Activated CD4-positive, alpha-beta T cell treated with anti-CD3 and anti-CD28 coated beads, Interleukin-2, amount 50 U/mL, for 4 hours (primary cell): ENCODE measurements around the gene ASTN1.

ENCODE experiments used
- DNase-seq, 2 experiments: peaks; one replicate each; pipeline ENCODE4 v3.0.0-alpha.2; 2020

The ASTN1 gene

DNA sequence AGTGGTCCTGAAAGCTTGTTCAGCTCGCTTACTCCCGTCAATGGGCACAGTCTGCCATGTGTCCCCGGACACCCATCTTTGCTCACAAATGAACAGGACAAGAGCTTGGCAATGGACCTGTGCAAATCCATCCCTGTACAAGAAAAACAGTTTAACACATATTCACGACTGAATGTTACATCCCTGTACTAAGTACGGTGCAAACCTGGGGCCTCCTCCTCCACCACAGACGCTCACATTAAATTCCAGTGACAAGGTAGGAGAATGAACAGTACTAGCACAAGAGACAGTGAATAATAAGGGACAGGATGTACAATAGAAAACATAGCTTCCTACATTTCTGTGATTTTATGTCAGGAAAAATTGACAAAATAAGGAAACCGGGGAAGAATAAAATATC is 187.7 kb downstream of the ASTN1 start:
- DNase-seq = no peak

DNA sequence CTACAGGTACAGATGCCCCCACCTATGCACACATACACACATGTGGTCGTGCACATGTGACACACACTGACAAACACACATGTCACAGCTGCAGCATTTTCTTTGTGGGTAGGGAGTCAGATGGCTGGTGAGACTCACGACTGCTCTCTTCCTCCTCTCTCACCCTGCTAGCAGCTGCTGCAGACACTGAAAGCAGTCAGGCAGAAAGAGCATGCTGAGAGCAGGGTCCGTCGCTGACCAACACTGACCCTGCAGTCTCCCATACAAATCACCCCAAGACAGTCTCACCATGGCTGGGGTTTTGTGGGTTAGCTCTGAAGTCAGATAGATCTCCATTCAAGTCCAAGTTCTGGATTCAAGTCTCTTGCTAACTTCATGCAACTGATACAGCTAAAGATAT is 188.3 kb downstream of the ASTN1 start:
- DNase-seq = no peak

GRCh38 chr1:176964687-176965086 is 199.8 kb downstream of the ASTN1 start:
- DNase-seq = no peak

GRCh38 chr1:176963181-176963580 is 201.3 kb downstream of the ASTN1 start:
- DNase-seq = no peak

DNA sequence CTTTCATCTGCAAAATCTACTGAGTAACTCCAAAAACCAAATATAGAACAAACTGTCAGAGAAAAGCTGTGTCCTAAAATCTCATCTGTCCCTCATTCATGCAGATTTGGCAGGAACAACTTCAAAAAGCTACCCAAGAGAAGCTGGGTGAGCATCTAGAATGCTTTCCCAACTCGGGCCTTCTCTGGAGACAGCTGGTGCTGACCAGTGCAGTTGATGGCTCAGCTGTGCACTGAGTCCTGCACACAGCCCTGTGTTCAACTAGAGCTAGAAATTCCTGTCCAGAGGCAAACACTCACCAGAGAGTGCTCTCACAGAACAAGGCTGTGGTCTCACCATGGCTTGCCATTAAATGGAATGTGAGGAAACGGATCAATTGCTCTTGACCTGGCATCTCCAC is 202.8 kb downstream of the ASTN1 start:
- DNase-seq = no peak

GRCh38 chr1:176959191-176959820 is 205.2 kb downstream of the ASTN1 start:
- no peak for DNase-seq

GRCh38 chr1:176957603-176958002 is 206.9 kb downstream of the ASTN1 start:
- DNase-seq = no peak

DNA sequence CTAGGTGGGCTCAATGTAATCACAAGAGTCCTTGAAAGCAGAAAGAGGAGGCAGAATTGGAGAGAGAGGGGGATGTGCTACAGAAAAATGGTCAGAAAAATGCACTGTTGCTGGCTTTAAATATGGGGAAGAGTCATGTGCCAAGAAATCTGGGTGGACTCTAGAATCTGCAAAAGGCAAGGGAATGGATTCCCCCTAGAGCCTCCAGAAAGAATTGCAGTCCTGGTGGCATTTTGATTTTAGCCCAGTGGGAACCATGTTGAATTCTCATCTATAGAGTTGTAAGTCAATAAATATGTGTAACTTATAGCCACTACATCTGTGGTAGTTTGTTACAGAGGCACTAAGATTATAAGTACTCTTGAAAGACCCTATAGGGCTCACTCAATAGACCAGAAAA is 210.3 kb downstream of the ASTN1 start:
- DNase-seq = no peak

- DNase-seq = no peak
Observed at GRCh38 chr1:176950736-176951324, 213.7 kb downstream of the ASTN1 start.

DNA sequence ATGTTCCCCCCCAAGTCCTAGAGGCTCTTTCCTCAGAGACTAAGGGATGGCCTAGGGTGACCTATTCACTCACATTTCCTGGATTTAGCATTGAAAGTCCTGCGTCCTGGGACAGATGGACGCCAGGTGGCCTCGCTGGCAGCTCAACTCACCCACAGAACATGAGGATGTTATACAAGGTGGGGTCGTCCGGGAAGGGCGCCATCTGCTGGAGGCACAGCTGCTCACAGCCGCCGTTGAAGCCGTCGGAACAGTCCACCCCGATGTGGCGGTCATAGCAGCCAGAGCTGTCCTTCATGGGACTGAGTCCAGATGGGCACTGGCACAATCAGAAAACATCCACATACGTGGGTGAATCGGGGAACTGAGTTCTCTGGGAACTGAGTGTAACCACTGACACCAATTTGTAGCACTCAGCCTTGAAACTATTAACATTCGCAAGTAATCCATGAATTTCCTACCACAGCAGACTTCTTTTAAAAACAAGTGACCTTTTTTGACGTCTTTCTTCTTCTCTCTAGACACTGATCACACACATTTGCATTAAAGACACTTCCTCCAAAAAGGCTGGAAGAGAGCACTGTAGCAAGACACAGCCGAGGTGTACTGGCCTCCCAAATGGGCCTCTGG is 215.4 kb downstream of the ASTN1 start:
- no peak for DNase-seq

DNA sequence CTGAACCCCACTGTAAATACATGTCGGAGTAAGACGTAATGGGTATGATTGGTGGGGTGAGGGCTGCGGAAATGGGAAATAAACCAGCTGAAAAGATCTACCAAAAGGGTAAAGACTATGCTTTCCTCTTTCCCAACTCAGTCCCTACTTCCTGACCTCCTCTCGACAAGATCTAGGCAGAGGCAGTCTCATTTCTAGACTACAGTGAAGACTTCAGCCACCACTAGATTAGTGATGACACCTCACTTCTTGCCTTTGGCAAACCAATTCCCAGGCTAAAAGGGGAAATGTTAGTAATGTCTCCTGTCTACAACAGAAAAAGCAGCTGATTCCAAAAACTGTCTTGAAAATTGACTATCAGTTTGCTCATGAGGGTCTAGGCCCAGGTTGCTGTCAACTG is 219.9 kb downstream of the ASTN1 start:
- DNase-seq = no peak

DNA sequence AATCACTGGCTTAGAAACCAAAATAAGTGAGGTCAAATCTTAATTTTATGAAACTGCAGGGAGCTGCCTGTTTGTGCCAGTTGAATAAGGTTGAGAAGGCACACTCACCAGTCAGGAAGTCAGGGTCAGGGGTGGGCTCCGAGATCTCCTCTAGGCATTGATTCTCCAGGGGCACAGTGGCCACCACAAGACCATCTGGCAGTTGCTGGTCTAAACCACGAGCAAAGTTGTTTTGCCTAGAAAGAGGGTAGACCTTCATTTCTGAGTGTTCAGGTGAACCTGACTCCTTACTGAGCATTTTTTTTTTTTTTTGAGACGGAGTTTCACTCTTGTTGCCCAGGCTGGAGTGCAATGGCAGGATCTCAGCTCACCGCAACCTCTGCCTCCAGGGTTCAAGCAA is 220.7 kb downstream of the ASTN1 start:
- no peak for DNase-seq

GRCh38 chr1:176942346-176942745 is 222.2 kb downstream of the ASTN1 start:
- no peak for DNase-seq

GRCh38 chr1:176939993-176940392 is 224.5 kb downstream of the ASTN1 start:
- DNase-seq = no peak

GRCh38 chr1:176938375-176938774 is 226.1 kb downstream of the ASTN1 start:
- no peak for DNase-seq

DNA sequence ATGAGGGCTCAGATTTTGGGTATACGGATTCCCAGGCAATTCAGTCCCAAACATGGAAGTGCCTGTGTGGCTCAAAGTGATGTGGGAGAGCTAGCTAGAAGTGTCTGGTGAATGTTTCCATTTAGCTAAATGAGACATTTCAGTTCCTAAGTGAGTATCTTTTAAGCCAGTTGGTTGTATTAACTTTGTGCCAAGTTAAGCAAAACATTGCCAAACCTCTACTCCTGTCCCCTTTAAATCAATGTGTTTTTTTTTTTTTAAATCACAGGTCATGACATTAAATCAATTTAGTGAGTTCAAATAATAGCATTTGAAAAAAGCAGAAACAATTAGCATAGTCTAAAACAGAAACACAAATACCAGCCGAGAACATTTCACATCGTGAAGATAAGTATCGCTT is 230.1 kb downstream of the ASTN1 start:
- no peak for DNase-seq

DNA sequence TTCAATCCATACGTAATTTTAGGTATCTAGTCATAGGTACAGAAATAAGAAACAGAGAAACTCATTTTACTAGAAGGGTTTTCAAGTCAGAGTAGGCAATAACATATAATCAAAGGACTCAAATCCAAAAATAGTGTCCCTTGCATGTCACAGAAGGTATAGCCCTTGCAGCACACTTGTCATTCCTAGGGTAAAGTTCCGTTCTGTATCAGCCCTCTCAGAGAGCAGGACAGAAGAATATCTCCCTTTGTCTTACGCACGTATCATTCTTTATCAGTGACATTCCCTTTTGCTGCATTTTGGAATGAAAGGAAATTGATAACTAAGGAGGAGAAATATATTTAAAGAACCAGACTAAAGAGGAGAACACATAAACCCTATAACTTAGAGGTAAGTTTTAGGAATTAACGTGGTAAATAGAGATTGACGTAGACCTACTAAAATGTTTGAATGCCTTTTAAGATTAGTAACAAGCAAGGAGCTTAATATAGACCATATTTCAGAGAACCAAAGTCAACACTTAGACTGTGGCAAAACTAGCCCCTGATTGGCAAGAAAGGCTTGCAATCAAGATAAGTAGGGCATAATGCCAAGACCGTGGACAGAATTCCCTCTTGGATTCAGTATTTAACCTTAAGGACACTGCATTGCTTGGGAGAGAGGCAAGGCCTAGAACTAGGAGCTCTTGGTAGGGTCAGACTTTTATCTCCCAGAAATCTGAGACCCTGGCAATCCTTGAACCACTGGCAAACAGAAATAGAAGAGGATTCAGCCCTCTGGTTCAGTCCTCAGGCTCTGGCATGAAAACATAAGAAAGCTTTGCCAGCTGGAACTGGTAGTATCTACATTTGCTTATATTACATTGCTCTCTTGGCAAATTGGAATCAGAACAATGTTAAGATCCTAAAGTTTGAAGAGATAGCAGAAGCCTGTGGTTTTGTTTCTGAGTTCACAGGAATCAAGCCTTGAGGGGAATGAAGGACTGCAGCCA is 232.1 kb downstream of the ASTN1 start:
- DNase-seq = no peak

DNA sequence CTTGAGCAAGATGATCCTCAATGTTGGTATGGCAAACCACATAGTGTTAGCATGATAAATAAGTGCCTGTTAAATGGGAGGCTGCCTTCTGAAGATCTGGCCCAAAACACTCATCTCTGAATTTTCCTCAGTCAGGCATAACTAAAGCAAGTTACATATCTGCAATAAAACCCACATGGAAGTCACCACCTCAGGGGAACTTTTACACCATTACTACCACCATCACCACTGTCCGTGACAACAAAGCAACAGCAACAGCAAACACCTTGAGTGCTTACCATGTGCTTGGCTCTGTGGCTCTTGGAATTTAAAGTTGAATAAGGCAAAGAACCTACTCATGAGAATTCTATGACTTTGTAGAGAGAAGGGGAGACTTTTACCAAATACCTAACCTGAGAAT is 233.0 kb downstream of the ASTN1 start:
- no peak for DNase-seq

DNA sequence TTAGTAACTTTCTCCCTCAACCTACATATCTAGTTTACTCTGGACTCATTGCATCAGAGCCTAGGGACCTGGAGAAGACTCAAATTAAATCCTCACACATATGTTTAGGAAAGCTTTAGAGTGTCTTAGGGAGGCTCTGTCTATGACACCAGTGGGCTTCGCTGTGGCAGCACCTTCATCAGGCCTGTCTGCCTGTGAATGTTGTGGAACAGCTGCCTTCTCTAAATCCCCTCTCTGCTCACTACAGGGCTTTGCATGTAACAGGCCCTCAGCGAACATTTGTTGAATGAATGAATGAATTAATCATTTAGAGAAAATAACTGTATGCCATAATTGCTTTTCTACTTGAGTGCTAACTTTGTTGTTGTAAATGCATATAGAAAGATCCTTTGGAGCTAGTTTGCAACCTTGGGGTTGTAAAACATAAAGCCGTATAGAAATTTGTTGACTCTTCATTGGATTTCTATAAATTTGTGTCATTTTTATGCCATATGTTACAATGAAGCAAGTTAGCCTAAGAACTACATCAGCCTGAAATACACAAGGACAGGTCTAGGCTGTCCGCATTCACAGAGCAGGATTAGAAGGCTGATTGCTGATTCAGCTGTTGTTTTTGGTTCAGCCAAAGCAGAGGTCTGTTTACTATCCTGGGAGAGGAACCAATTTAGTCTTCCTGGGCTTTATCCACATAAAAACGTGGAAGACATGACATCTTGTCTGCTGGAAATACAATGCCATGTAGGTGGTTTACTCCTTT is 238.0 kb downstream of the ASTN1 start:
- DNase-seq = no peak

DNA sequence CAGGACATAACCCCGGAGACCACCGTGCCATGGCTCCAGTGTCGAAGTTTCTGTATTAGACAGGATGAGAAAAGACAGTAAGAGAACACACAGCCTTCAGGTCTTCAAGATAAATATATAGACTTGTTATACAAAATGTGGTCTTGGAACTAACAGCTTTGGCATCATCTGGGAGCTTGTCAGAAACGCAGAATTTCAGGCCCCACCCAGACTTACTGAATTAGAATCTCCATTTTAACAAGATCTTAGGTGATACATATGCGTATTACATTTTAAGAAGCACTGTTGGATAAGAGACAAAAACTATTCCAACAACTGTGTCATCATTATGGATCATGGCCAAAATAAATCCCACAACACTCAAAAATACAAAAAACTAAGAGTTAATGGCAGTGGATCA is 239.3 kb downstream of the ASTN1 start:
- DNase-seq = no peak

DNA sequence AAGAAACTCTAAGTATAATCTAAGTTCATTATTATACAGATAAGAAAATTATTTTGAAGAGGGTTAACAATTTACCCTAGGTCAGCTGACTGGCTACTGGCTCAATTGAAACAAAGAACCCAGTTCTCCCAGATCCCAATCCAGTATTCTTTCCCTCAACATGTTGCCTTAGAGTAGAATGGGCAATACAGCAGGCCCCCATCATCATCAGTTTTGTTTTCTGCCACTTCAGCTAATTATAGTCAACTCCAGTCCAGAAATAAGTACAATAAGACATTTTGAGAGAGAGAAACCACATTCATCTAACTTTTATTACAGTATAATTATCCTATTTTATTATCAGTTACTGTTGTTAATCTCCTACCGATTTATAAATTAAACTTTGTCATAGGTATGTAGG is 241.2 kb downstream of the ASTN1 start:
- DNase-seq = no peak
